HEK293T (cell line): Measurements from ENCODE around the gene SLC25A13.

Experiments used
- CTCF ChIA-PET: fragments of 350-600 bp; formaldehyde crosslinking; extraction: SDS; loops from one replicate; lab custom pipeline; 2021; ENCODE audit warnings: antibody characterized with exemption, inconsistent platforms; lab: Yijun Ruan, JAX
- POLR2A ChIA-PET: fragments of 350-600 bp; formaldehyde crosslinking; extraction: SDS; loops from one replicate; lab custom pipeline; 2020; ENCODE audit warnings: antibody characterized with exemption, inconsistent platforms; lab: Yijun Ruan, JAX
- DNase-seq: peaks from one replicate; pipeline ENCODE4 v3.0.0; 2012; ENCODE audit warnings: mixed read lengths; ENCODE audit errors: extremely low spot score
- ARNT ChIP-seq: fragments of 450-650 bp; IDR thresholded peaks from 2 replicates; pipeline ENCODE4 v1.6.1; 2017; ENCODE audit warnings: mild to moderate bottlenecking
- BHLHE40 ChIP-seq: fragments of 450-650 bp; IDR thresholded peaks from 2 replicates; pipeline ENCODE4 v1.6.1; 2016; ENCODE audit warnings: mild to moderate bottlenecking, moderate library complexity, borderline replicate concordance
- CTBP1 ChIP-seq: fragments of 450-650 bp; IDR thresholded peaks from 2 replicates; pipeline ENCODE4 v1.6.1; 2016; ENCODE audit warnings: borderline replicate concordance
- ELF4 ChIP-seq: fragments of 450-650 bp; IDR thresholded peaks from 2 replicates; pipeline ENCODE4 v1.6.1; 2017; ENCODE audit warnings: antibody characterized with exemption
- FOXA1 ChIP-seq: fragments of 450-650 bp; IDR thresholded peaks from 2 replicates; pipeline ENCODE4 v1.6.1; 2016; ENCODE audit warnings: mild to moderate bottlenecking
- FOXK2 ChIP-seq: fragments of 450-650 bp; IDR thresholded peaks from 2 replicates; pipeline ENCODE4 v1.6.1; 2016; ENCODE audit warnings: mild to moderate bottlenecking
- FOXM1 ChIP-seq: fragments of 450-650 bp; IDR thresholded peaks from 2 replicates; pipeline ENCODE4 v1.6.1; 2017; ENCODE audit warnings: mild to moderate bottlenecking, borderline replicate concordance
- HDGF ChIP-seq: fragments of 450-650 bp; IDR thresholded peaks from 2 replicates; pipeline ENCODE4 v1.6.1; 2017; ENCODE audit warnings: antibody characterized with exemption, borderline replicate concordance
- L3MBTL2 ChIP-seq: fragments of 450-650 bp; conservative IDR thresholded peaks from 2 replicates; pipeline ENCODE4 v1.6.1; 2016; ENCODE audit warnings: mild to moderate bottlenecking
- LEF1 ChIP-seq: fragments of 450-650 bp; IDR thresholded peaks from 2 replicates; pipeline ENCODE4 v1.6.1; 2017; ENCODE audit warnings: mild to moderate bottlenecking, borderline replicate concordance
- NFRKB ChIP-seq: fragments of 450-650 bp; IDR thresholded peaks from 2 replicates; pipeline ENCODE4 v1.6.1; 2016; ENCODE audit warnings: mild to moderate bottlenecking, moderate library complexity
- PKNOX1 ChIP-seq: fragments of 450-650 bp; IDR thresholded peaks from 2 replicates; pipeline ENCODE4 v1.6.1; 2016
- SP1 ChIP-seq: fragments of 450-650 bp; IDR thresholded peaks from 2 replicates; pipeline ENCODE4 v1.6.1; 2017
- SUZ12 ChIP-seq: fragments of 450-650 bp; IDR thresholded peaks from 2 replicates; pipeline ENCODE4 v1.6.1; 2016; ENCODE audit warnings: mild to moderate bottlenecking
- TARDBP ChIP-seq: fragments of 450-650 bp; IDR thresholded peaks from 2 replicates; pipeline ENCODE4 v1.6.1; 2016
- ZNF384 ChIP-seq: fragments of 450-650 bp; IDR thresholded peaks from 2 replicates; pipeline ENCODE4 v1.6.1; 2016

SLC25A13 gene

GRCh38 chr7:96238976-96239766, 82.7 kb downstream of the SLC25A13 start:
- DNase-seq, result no peak
- ChIA-PET CTCF (no interaction called here), POLR2A (no interaction called here)
- no peak for TF ChIP-seq ARNT
- TF ChIP-seq PKNOX1, result no peak
- no peak for TF ChIP-seq SP1
- TF ChIP-seq SUZ12, result no peak
- no peak for TF ChIP-seq ELF4
- TF ChIP-seq TARDBP, result no peak
- no peak for TF ChIP-seq L3MBTL2
- TF ChIP-seq FOXM1, result no peak
- no peak for TF ChIP-seq BHLHE40
- no peak for TF ChIP-seq FOXK2
- TF ChIP-seq FOXA1, result no peak
- no peak for TF ChIP-seq NFRKB
- TF ChIP-seq LEF1, result no peak
- no peak for TF ChIP-seq ZNF384
- TF ChIP-seq CTBP1, result no peak

GRCh38 chr7:96238474-96238873, 83.4 kb downstream of the SLC25A13 start:
- ChIA-PET POLR2A (no interaction called here), CTCF (no interaction called here)
- DNase-seq, result no peak
- no peak for TF ChIP-seq FOXA1
- TF ChIP-seq ARNT, result no peak
- TF ChIP-seq SUZ12, result no peak
- TF ChIP-seq FOXM1, result no peak
- no peak for TF ChIP-seq ZNF384
- no peak for TF ChIP-seq LEF1
- no peak for TF ChIP-seq BHLHE40
- TF ChIP-seq PKNOX1, result no peak
- no peak for TF ChIP-seq FOXK2
- TF ChIP-seq ELF4, result no peak
- no peak for TF ChIP-seq HDGF
- no peak for TF ChIP-seq CTBP1
- no peak for TF ChIP-seq NFRKB

GRCh38 chr7:96237040-96237439, 84.9 kb downstream of the SLC25A13 start:
- DNase-seq, result no peak
- no peak for TF ChIP-seq SP1
- no peak for TF ChIP-seq NFRKB
- TF ChIP-seq ELF4, result no peak
- no peak for TF ChIP-seq FOXA1
- no peak for TF ChIP-seq HDGF
- no peak for TF ChIP-seq SUZ12
- TF ChIP-seq L3MBTL2, result no peak
- TF ChIP-seq FOXK2, result no peak
- TF ChIP-seq CTBP1, result no peak
- TF ChIP-seq ARNT, result no peak
- TF ChIP-seq PKNOX1, result no peak
- TF ChIP-seq TARDBP, result no peak
- no peak for TF ChIP-seq FOXM1
- TF ChIP-seq LEF1, result no peak
- TF ChIP-seq BHLHE40, result no peak
- ChIA-PET POLR2A (no interaction called here), CTCF (no interaction called here)

GRCh38 chr7:96236198-96237039, 85.5 kb downstream of the SLC25A13 start:
- TF ChIP-seq SP1, result no peak
- no peak for TF ChIP-seq NFRKB
- no peak for TF ChIP-seq ELF4
- no peak for TF ChIP-seq ARNT
- no peak for TF ChIP-seq CTBP1
- TF ChIP-seq PKNOX1, result no peak
- no peak for TF ChIP-seq TARDBP
- TF ChIP-seq LEF1, result no peak
- TF ChIP-seq HDGF, result no peak
- no peak for TF ChIP-seq FOXA1
- no peak for TF ChIP-seq SUZ12
- TF ChIP-seq BHLHE40, result no peak
- TF ChIP-seq L3MBTL2, result no peak
- ChIA-PET CTCF (interaction anchor here (0.7 kb wide), 1 partner anchor 320 kb away, joined by 3 read pairs; no protein-coding TSS in a partner anchor), POLR2A (no interaction called here)
- DNase-seq, result peak; percentile 16
